CD14-positive monocyte (primary cell): Measurements from ENCODE around the gene SLCO3A1. TPM values are rescaled to one million over a fixed set of nuclear protein-coding genes. Genes with fewer than 3 reads are reported as not detected.

Source experiments
- DNase-seq, 3 donors: peaks; one replicate each; pipeline ENCODE4 v3.0.0-alpha.2; 2011 to 2022
- H2AFZ ChIP-seq: 2 replicates; pipeline ENCODE4 v1.6.0; 2012; ENCODE audit warnings: mild to moderate bottlenecking, low read depth, low read length, inconsistent platforms; ENCODE audit not compliant: insufficient read depth, poor library complexity, severe bottlenecking
- H3K27ac ChIP-seq, 2 donors: 1 replicate in 1 of 2; 2 replicates in 1 of 2; pipeline ENCODE4 v1.5.1; 2012 to 2013; ENCODE audit warnings: low read length in 2 of 2, control low read depth in 1 of 2, inconsistent platforms in 1 of 2, low read depth in 1 of 2, mild to moderate bottlenecking in 1 of 2
- H3K27me3 ChIP-seq, 2 donors: one replicate each; pipeline versions ENCODE4 v1.6.0 to v1.6.1; 2011 to 2013; ENCODE audit warnings: low read length in 2 of 2; ENCODE audit not compliant: control insufficient read depth in 2 of 2, insufficient read depth in 2 of 2
- H3K36me3 ChIP-seq, 2 donors: replicated peaks in 1 of 2; 1 replicate in 1 of 2; 2 replicates in 1 of 2; pipeline versions ENCODE4 v1.5.1 to v1.6.1; 2012 to 2013; ENCODE audit warnings: low read length in 2 of 2, control low read depth in 1 of 2, inconsistent platforms in 1 of 2, mild to moderate bottlenecking in 1 of 2; ENCODE audit not compliant: insufficient read depth in 2 of 2, control insufficient read depth in 1 of 2
- H3K4me1 ChIP-seq, 2 donors: 1 replicate in 1 of 2; 2 replicates in 1 of 2; pipeline versions ENCODE4 v1.5.1 to v1.6.1; 2012 to 2013; ENCODE audit warnings: low read length in 2 of 2, control low read depth in 1 of 2, inconsistent platforms in 1 of 2, mild to moderate bottlenecking in 1 of 2, moderate library complexity in 1 of 2; ENCODE audit not compliant: insufficient read depth in 2 of 2, control insufficient read depth in 1 of 2
- H3K4me2 ChIP-seq: replicated peaks from 2 replicates; pipeline ENCODE3; 2012; ENCODE audit warnings: low read length, moderate library complexity, mild to moderate bottlenecking; ENCODE audit not compliant: poor library complexity, severe bottlenecking; ENCODE audit errors: extremely low read depth
- H3K4me3 ChIP-seq, 3 experiments: fragments of 200-600 bp in 1 of 3; sonication (generic) in 1 of 3; replicated peaks in 1 of 3; 1 replicate in 2 of 3; 2 replicates in 1 of 3; pipeline ENCODE4 v1.5.1; 2011 to 2013; ENCODE audit warnings: low read length in 3 of 3, mild to moderate bottlenecking in 3 of 3, control low read depth in 2 of 3, low read depth in 2 of 3, inconsistent platforms in 1 of 3, moderate library complexity in 1 of 3
- H3K79me2 ChIP-seq: 2 replicates; pipeline ENCODE4 v1.6.0; 2012; ENCODE audit warnings: mild to moderate bottlenecking, control low read depth, inconsistent platforms, low read length, moderate library complexity; ENCODE audit not compliant: insufficient read depth
- H3K9ac ChIP-seq: 2 replicates; pipeline ENCODE4 v1.6.0; 2017; ENCODE audit warnings: low read length, mild to moderate bottlenecking; ENCODE audit not compliant: insufficient read depth, poor library complexity, severe bottlenecking
- H3K9me3 ChIP-seq, 2 donors: replicated peaks in 1 of 2; 1 replicate in 1 of 2; 2 replicates in 1 of 2; pipeline versions ENCODE4 v1.5.1 to v1.6.1; 2012 to 2013; ENCODE audit warnings: low read length in 2 of 2, control low read depth in 1 of 2; ENCODE audit not compliant: control insufficient read depth in 1 of 2, insufficient read depth in 1 of 2
- H4K20me1 ChIP-seq: 2 replicates; pipeline ENCODE4 v1.6.0; 2012; ENCODE audit warnings: mild to moderate bottlenecking, low read length, control low read depth, moderate library complexity; ENCODE audit not compliant: insufficient read depth
- H3K27ac Mint-ChIP-seq, 7 donors: one replicate each; pipeline ENCODE4 v1.8.0; 2020; ENCODE audit warnings: mild to moderate bottlenecking in 7 of 7, mixed read lengths in 7 of 7, moderate library complexity in 6 of 7, inconsistent platforms in 2 of 7
- H3K27me3 Mint-ChIP-seq, 3 donors: one replicate each; pipeline ENCODE4 v1.8.0; 2021 to 2022; ENCODE audit warnings: low read depth in 3 of 3, mild to moderate bottlenecking in 3 of 3, mixed read lengths in 3 of 3, moderate library complexity in 3 of 3, inconsistent platforms in 1 of 3
- H3K36me3 Mint-ChIP-seq, 2 donors: one replicate each; pipeline ENCODE4 v1.8.0; 2020; ENCODE audit warnings: mixed read lengths in 2 of 2, inconsistent platforms in 1 of 2, mild to moderate bottlenecking in 1 of 2
- H3K4me1 Mint-ChIP-seq: one replicate; pipeline ENCODE4 v1.8.0; 2020; ENCODE audit warnings: mild to moderate bottlenecking, mixed read lengths
- H3K4me3 Mint-ChIP-seq, 2 donors: one replicate each; pipeline ENCODE4 v1.8.0; 2020; ENCODE audit warnings: mild to moderate bottlenecking in 2 of 2, mixed read lengths in 2 of 2, moderate library complexity in 1 of 2
- H3K9me3 Mint-ChIP-seq, 7 donors: one replicate each; pipeline ENCODE4 v1.8.0; 2020 to 2022; ENCODE audit warnings: mixed read lengths in 7 of 7, mild to moderate bottlenecking in 6 of 7, moderate library complexity in 6 of 7, inconsistent platforms in 2 of 7
- WGBS: methylation state at CpG from one replicate; pipeline ENCODE4 v1.1.5; 2013; ENCODE audit warnings: missing lambda C conversion rate; ENCODE audit not compliant: insufficient coverage; 5-methylcytosine and 5-hydroxymethylcytosine counted together
- intact Hi-C, 2 donors: fragments of 100-400 bp; cut with micrococcal nuclease; formaldehyde crosslinking; loops; one replicate each; pipeline versions ENCODE4 v1.15.0 to v1.15.1; 2023
- polyA plus RNA-seq, 3 donors: library from polyadenylated mRNA; depleted of rRNA in 1 of 3; unstranded in 2 of 3; stranded (reverse) in 1 of 3; fragments of 300-500 nt in 2 of 3; fragments of >200 nt in 1 of 3; fragmentation: Illumina TruSeq in 2 of 3; gene quantifications; 1 replicate in 2 of 3; 2 replicates in 1 of 3; pipeline ENCODE4 v1.2.3, GENCODE V29; 2012 to 2021
- TF ChIP-seq, protein P1 (sequence below): fragments of 200-600 bp; IDR thresholded peaks from one replicate; pipeline ENCODE4 v1.8.0; 2022; ENCODE audit warnings: antibody characterized with exemption, mild to moderate bottlenecking

The SLCO3A1 gene
- polyA plus RNA-seq, 3 donors = 53.7 to 76.2 (median 62.8) TPM

DNA sequence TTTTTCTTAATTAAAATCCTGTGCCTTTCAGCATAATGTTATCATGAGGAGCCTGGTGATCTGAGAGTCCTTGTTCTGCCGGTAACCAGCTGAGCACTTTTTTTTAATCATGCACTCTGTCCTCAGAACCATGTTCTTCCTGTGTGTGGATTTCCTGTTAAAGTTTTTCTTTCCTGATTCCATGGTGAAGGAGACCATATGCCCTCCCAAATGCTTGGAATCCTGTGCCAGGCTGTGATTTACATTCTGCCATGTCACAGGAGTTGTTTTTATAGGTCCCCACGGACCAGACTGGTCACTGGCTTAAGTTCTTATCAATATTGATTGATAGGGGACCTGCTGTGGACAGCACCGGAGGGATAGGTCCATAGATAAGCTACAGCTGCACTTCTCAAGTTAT, 257.8 kb downstream of the SLCO3A1 start:
- Histone ChIP-seq H3K4me1 (no peaks in the 10 kb centered on the region), H2AFZ (no peak overlapping the region), H3K9me3 (no peaks in the 10 kb centered on the region), H3K36me3 (peaks cover 76 to 100% of the 10 kb centered on the region in 2 donors), H3K79me2 (no peaks in the 10 kb centered on the region), H4K20me1 (peaks cover 97% of the 10 kb centered on the region), H3K4me2 (no peak overlapping the region), H3K9ac (no peak overlapping the region), H3K27me3 (no peaks in the 10 kb centered on the region), H3K4me3 (no peak overlapping the region), H3K27ac (no peak overlapping the region)
- intact Hi-C loops = no loop called here
- 74% methylated on average over 3 of the region's 3 CpGs for WGBS
- no peaks in the 10 kb centered on the region for H3K27me3 Mint-ChIP-seq
- H3K9me3 Mint-ChIP-seq = peaks cover 0 to 1% (median 0%) of the 10 kb centered on the region in 7 donors
- H3K27ac Mint-ChIP-seq = peak overlapping the region in 2 of 7 donors; percentile 21 to 34
- H3K4me1 Mint-ChIP-seq = no peaks in the 10 kb centered on the region
- no peak for DNase-seq
- H3K4me3 Mint-ChIP-seq = no peak overlapping the region
- TF ChIP-seq, protein P1, sequence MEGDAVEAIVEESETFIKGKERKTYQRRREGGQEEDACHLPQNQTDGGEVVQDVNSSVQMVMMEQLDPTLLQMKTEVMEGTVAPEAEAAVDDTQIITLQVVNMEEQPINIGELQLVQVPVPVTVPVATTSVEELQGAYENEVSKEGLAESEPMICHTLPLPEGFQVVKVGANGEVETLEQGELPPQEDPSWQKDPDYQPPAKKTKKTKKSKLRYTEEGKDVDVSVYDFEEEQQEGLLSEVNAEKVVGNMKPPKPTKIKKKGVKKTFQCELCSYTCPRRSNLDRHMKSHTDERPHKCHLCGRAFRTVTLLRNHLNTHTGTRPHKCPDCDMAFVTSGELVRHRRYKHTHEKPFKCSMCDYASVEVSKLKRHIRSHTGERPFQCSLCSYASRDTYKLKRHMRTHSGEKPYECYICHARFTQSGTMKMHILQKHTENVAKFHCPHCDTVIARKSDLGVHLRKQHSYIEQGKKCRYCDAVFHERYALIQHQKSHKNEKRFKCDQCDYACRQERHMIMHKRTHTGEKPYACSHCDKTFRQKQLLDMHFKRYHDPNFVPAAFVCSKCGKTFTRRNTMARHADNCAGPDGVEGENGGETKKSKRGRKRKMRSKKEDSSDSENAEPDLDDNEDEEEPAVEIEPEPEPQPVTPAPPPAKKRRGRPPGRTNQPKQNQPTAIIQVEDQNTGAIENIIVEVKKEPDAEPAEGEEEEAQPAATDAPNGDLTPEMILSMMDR = no peak
- H3K36me3 Mint-ChIP-seq = peaks cover 58 to 88% of the 10 kb centered on the region in 2 donors

DNA sequence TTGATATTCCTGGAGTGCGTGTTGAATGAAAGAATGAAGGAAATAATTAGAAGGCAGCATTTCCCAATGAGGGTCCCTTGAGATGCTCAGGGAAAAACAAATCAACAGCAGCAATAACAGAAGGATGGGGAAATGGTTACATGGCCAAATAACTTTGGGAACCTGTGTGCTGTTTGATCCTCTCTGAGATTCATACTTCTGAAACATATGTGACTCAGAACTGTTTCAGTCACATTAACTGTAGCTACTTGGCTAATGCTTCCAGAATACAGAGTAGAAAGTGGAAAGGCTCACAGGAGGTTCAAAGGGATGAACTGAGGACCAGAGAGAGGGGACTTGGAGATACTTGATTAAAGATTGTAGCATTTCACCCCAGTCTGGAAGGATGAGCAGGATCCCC, 258.2 kb downstream of the SLCO3A1 start:
- H3K36me3 ChIP-seq = peaks cover 72 to 100% of the 10 kb centered on the region in 2 donors
- H3K9me3 ChIP-seq = no peaks in the 10 kb centered on the region
- WGBS = 100% methylated on average over 1 of the region's 1 CpG
- no peaks in the 10 kb centered on the region for H3K27me3 ChIP-seq
- Mint-ChIP-seq H3K4me1 (no peaks in the 10 kb centered on the region), H3K27me3 (no peaks in the 10 kb centered on the region), H3K4me3 (no peak overlapping the region), H3K36me3 (peaks cover 53 to 88% of the 10 kb centered on the region in 2 donors), H3K27ac (peak overlapping the region in 2 of 7 donors; percentile 34 to 45), H3K9me3 (peaks cover 0 to 1% (median 0%) of the 10 kb centered on the region in 7 donors)
- no peaks in the 10 kb centered on the region for H3K79me2 ChIP-seq
- TF ChIP-seq, protein P1 = no peak
- intact Hi-C loops = no loop called here
- H3K27ac ChIP-seq = no peak overlapping the region
- peaks cover 97% of the 10 kb centered on the region for H4K20me1 ChIP-seq
- no peak overlapping the region for H3K9ac ChIP-seq
- no peak overlapping the region for H3K4me3 ChIP-seq
- no peak overlapping the region for H3K4me2 ChIP-seq
- H3K4me1 ChIP-seq = no peaks in the 10 kb centered on the region
- no peak overlapping the region for H2AFZ ChIP-seq
- DNase-seq = no peak
